Loucy (cell line): ENCODE results near the gene HMGCS2.

Source experiments
- H2AFZ ChIP-seq: fragments of 200-600 bp; sonication (generic); 2 replicates; pipeline ENCODE4 v1.6.0; 2016; ENCODE audit warnings: antibody characterized with exemption, mild to moderate bottlenecking, low read length, moderate library complexity
- H3F3A ChIP-seq: fragments of 200-600 bp; 2 replicates; pipeline ENCODE4 v1.6.0; 2016; ENCODE audit warnings: antibody characterized with exemption, low read depth, mild to moderate bottlenecking
- H3K27me3 ChIP-seq: fragments of 200-600 bp; sonication (generic); 2 replicates; pipeline ENCODE4 v1.6.1; 2014; ENCODE audit warnings: low read length, mild to moderate bottlenecking; ENCODE audit not compliant: insufficient read depth, poor library complexity, severe bottlenecking
- H3K36me3 ChIP-seq: fragments of 200-600 bp; sonication (generic); 2 replicates; pipeline ENCODE4 v1.6.1; 2016; ENCODE audit warnings: low read length; ENCODE audit not compliant: insufficient read depth
- H3K4me1 ChIP-seq: fragments of 200-600 bp; sonication (generic); 2 replicates; pipeline ENCODE4 v1.5.1; 2014; ENCODE audit warnings: low read length, mild to moderate bottlenecking; ENCODE audit not compliant: insufficient read depth, poor library complexity, severe bottlenecking
- H3K4me2 ChIP-seq: fragments of 200-600 bp; sonication (generic); 2 replicates; pipeline ENCODE4 v1.6.0; 2014; ENCODE audit warnings: antibody characterized with exemption, low read length, low read depth, mild to moderate bottlenecking; ENCODE audit not compliant: poor library complexity, severe bottlenecking
- H3K4me3 ChIP-seq: fragments of 200-600 bp; sonication (generic); 2 replicates; pipeline ENCODE4 v1.5.1; 2014; ENCODE audit warnings: low read length, mild to moderate bottlenecking, mixed read lengths; ENCODE audit not compliant: poor library complexity, severe bottlenecking
- H3K79me2 ChIP-seq: fragments of 200-600 bp; sonication (generic); 2 replicates; pipeline ENCODE4 v1.6.1; 2014; ENCODE audit warnings: low read length; ENCODE audit not compliant: insufficient read depth
- H3K9ac ChIP-seq: fragments of 200-600 bp; sonication (generic); 2 replicates; pipeline ENCODE4 v1.6.0; 2014; ENCODE audit warnings: mild to moderate bottlenecking, low read depth, low read length, moderate library complexity; ENCODE audit not compliant: poor library complexity, severe bottlenecking
- H3K9me2 ChIP-seq: fragments of 200-600 bp; sonication (generic); replicated peaks from 2 replicates; pipeline ENCODE4 v1.6.1; 2016; ENCODE audit warnings: low read depth, low read length, mixed read lengths
- H3K9me3 ChIP-seq: fragments of 200-600 bp; sonication (generic); 2 replicates; pipeline ENCODE4 v1.6.1; 2014; ENCODE audit warnings: mild to moderate bottlenecking, antibody characterized with exemption, low read length, low read depth; ENCODE audit not compliant: insufficient read depth
- H4K20me1 ChIP-seq: fragments of 200-600 bp; sonication (generic); 2 replicates; pipeline ENCODE4 v1.6.0; 2014; ENCODE audit warnings: antibody characterized with exemption, low read length, mild to moderate bottlenecking; ENCODE audit not compliant: insufficient read depth, poor library complexity, severe bottlenecking
- EZH2phosphoT487 ChIP-seq: fragments of 200-600 bp; IDR thresholded peaks from 2 replicates; pipeline ENCODE4 v1.6.1; 2018; ENCODE audit warnings: antibody characterized with exemption, mild to moderate bottlenecking, moderate library complexity, borderline replicate concordance
- TF ChIP-seq, protein P1 (sequence below): fragments of 200-600 bp; sonication (generic); conservative IDR thresholded peaks from 2 replicates; pipeline ENCODE4 v1.5.1; 2014; ENCODE audit warnings: mild to moderate bottlenecking, antibody characterized with exemption, low read length

Gene HMGCS2

GRCh38 chr1:119713749-119714456, 54.8 kb downstream of the HMGCS2 start:
- peak overlapping the region; percentile 87 for H3K4me2 ChIP-seq
- TF ChIP-seq, protein P1, sequence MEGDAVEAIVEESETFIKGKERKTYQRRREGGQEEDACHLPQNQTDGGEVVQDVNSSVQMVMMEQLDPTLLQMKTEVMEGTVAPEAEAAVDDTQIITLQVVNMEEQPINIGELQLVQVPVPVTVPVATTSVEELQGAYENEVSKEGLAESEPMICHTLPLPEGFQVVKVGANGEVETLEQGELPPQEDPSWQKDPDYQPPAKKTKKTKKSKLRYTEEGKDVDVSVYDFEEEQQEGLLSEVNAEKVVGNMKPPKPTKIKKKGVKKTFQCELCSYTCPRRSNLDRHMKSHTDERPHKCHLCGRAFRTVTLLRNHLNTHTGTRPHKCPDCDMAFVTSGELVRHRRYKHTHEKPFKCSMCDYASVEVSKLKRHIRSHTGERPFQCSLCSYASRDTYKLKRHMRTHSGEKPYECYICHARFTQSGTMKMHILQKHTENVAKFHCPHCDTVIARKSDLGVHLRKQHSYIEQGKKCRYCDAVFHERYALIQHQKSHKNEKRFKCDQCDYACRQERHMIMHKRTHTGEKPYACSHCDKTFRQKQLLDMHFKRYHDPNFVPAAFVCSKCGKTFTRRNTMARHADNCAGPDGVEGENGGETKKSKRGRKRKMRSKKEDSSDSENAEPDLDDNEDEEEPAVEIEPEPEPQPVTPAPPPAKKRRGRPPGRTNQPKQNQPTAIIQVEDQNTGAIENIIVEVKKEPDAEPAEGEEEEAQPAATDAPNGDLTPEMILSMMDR: no peak
- TF ChIP-seq EZH2phosphoT487: no peak
- peaks cover 56% of the 10 kb centered on the region for H4K20me1 ChIP-seq
- H2AFZ ChIP-seq: no peak overlapping the region
- H3K9me3 ChIP-seq: no peaks in the 10 kb centered on the region
- peaks cover 5% of the 10 kb centered on the region for H3K27me3 ChIP-seq
- no peaks in the 10 kb centered on the region for H3F3A ChIP-seq
- peak overlapping the region; percentile 99 for H3K4me3 ChIP-seq
- peaks cover 71% of the 10 kb centered on the region for H3K79me2 ChIP-seq
- no peaks in the 10 kb centered on the region for H3K9me2 ChIP-seq
- H3K9ac ChIP-seq: peak overlapping the region; percentile 97
- no peaks in the 10 kb centered on the region for H3K36me3 ChIP-seq
- peaks cover 58% of the 10 kb centered on the region for H3K4me1 ChIP-seq

- Histone ChIP-seq H3K4me3 (peak overlapping the region; percentile 99), H4K20me1 (peaks cover 48% of the 10 kb centered on the region), H3K79me2 (peaks cover 64% of the 10 kb centered on the region), H2AFZ (peak overlapping the region; percentile 60), H3F3A (no peaks in the 10 kb centered on the region), H3K36me3 (no peaks in the 10 kb centered on the region), H3K9ac (peak overlapping the region; percentile 97), H3K9me3 (no peaks in the 10 kb centered on the region), H3K9me2 (no peaks in the 10 kb centered on the region), H3K4me2 (peak overlapping the region; percentile 87), H3K27me3 (peaks cover 5% of the 10 kb centered on the region), H3K4me1 (peaks cover 51% of the 10 kb centered on the region)
- no peak for TF ChIP-seq EZH2phosphoT487
- TF ChIP-seq, protein P1: no peak
Measured at GRCh38 chr1:119713039-119713748, 55.5 kb downstream of the HMGCS2 start.

GRCh38 chr1:119712342-119713038, 56.2 kb downstream of the HMGCS2 start:
- H3K9me2 ChIP-seq: no peaks in the 10 kb centered on the region
- H3K4me2 ChIP-seq: peak overlapping the region; percentile 87
- peak overlapping the region; percentile 88 for H2AFZ ChIP-seq
- peaks cover 41% of the 10 kb centered on the region for H4K20me1 ChIP-seq
- H3K4me1 ChIP-seq: peaks cover 44% of the 10 kb centered on the region
- no peaks in the 10 kb centered on the region for H3K36me3 ChIP-seq
- peak overlapping the region; percentile 99 for H3K4me3 ChIP-seq
- H3K9me3 ChIP-seq: no peaks in the 10 kb centered on the region
- peaks cover 5% of the 10 kb centered on the region for H3K27me3 ChIP-seq
- H3K79me2 ChIP-seq: peaks cover 57% of the 10 kb centered on the region
- TF ChIP-seq, protein P1: no peak
- TF ChIP-seq EZH2phosphoT487: no peak
- peak overlapping the region; percentile 97 for H3K9ac ChIP-seq
- H3F3A ChIP-seq: no peaks in the 10 kb centered on the region
